Memory B cell (primary cell): ENCODE measurements around the gene CMTM2.
A peak's percentile ranks its signal among the peaks of the same experiment; 100 is the strongest.

Experiments
- ATAC-seq: fragments of 150-1000 bp; cut with Tn5 transposase; 2 replicates; pipeline ENCODE4 v1.10.0; 2021; ENCODE audit warnings: low read depth, mild to moderate bottlenecking, moderate library complexity
- DNase-seq, 2 donors: peaks; one replicate each; pipeline ENCODE4 v3.0.0; 2022; ENCODE audit warnings: low spot score in 2 of 2
- H3K27ac Mint-ChIP-seq: one replicate; pipeline ENCODE4 v1.8.0; 2022; ENCODE audit warnings: mild to moderate bottlenecking, moderate library complexity, mixed read lengths
- H3K27me3 Mint-ChIP-seq: one replicate; pipeline ENCODE4 v1.8.0; 2022; ENCODE audit warnings: mixed read lengths
- H3K36me3 Mint-ChIP-seq: one replicate; pipeline ENCODE4 v1.8.0; 2022; ENCODE audit warnings: mild to moderate bottlenecking, mixed read lengths
- H3K4me1 Mint-ChIP-seq: one replicate; pipeline ENCODE4 v1.8.0; 2022; ENCODE audit warnings: mixed read lengths
- H3K4me3 Mint-ChIP-seq: one replicate; pipeline ENCODE4 v1.8.0; 2022; ENCODE audit warnings: mild to moderate bottlenecking, moderate library complexity, mixed read lengths
- H3K9me3 Mint-ChIP-seq: one replicate; pipeline ENCODE4 v1.8.0; 2022; ENCODE audit warnings: mixed read lengths

Gene CMTM2

GRCh38 chr16:66548068-66548467 lies 31.2 kb upstream of the CMTM2 start:
- ATAC-seq (no peak), DNase-seq (no peak)
- Mint-ChIP-seq H3K27me3 (no peaks in the 10 kb centered on the region), H3K27ac (peak overlapping the region; percentile 23), H3K4me1 (peaks cover 59% of the 10 kb centered on the region), H3K36me3 (no peaks in the 10 kb centered on the region), H3K9me3 (no peaks in the 10 kb centered on the region), H3K4me3 (no peak overlapping the region)

GRCh38 chr16:66548868-66549267 lies 30.4 kb upstream of the CMTM2 start:
- Mint-ChIP-seq H3K36me3 (no peaks in the 10 kb centered on the region), H3K27ac (peak overlapping the region; percentile 23), H3K27me3 (no peaks in the 10 kb centered on the region), H3K4me1 (peaks cover 63% of the 10 kb centered on the region), H3K9me3 (no peaks in the 10 kb centered on the region), H3K4me3 (peak overlapping the region; percentile 77)
- ATAC-seq = no peak
- no peak for DNase-seq

- H3K9me3 Mint-ChIP-seq = no peaks in the 10 kb centered on the region
- peak within 1 kb of the TSS; percentile 77 for H3K4me3 Mint-ChIP-seq
- H3K4me1 Mint-ChIP-seq = peaks cover 62% of the 10 kb centered on the region
- peak; percentile 38 for ATAC-seq
- peaks cover 2% of the 10 kb centered on the region for H3K36me3 Mint-ChIP-seq
- H3K27me3 Mint-ChIP-seq = no peaks in the 10 kb centered on the region
- peak; percentile 47 to 58 for DNase-seq
- H3K27ac Mint-ChIP-seq = peak within 1 kb of the TSS; percentile 23
Observed at GRCh38 chr16:66549284-66550131, 29.8 kb upstream of the CMTM2 start, which contains the start of gene TK2. Gene TK2 (minus strand): TSS chr16:66550122. CDS start chr16:66550061, 61 bp downstream.

- H3K4me3 Mint-ChIP-seq = peak overlapping the region; percentile 90
- peak overlapping the region; percentile 91 for H3K27ac Mint-ChIP-seq
- H3K9me3 Mint-ChIP-seq = no peaks in the 10 kb centered on the region
- peaks cover 74% of the 10 kb centered on the region for H3K4me1 Mint-ChIP-seq
- ATAC-seq = peak; percentile 46
- peaks cover 10% of the 10 kb centered on the region for H3K36me3 Mint-ChIP-seq
- DNase-seq = peak; percentile 36 to 46
- no peaks in the 10 kb centered on the region for H3K27me3 Mint-ChIP-seq
Observed at GRCh38 chr16:66551348-66551759, 27.9 kb upstream of the CMTM2 start.

DNA sequence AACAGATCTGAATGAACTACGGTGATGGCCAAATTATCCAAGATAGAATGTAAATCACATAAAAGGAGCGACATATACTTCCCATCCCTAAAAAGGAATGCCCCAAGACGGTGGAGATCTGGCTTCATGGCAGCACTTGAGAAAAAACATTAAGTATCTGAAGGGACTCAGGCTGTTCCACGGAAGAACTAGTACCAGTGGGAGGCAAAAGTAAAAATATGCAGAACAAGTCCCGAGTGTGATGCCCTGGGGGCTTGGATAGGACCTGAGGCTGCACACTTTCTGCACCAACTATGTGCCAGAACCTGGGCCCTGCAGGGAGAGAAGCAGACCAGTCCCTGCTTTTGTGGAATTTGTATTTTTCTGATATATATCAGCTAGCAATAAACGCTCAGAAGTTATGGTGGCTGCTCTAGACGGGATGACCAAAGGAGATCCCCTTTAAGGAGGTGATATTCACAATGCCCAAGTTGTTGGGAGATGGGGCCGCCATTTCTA lies 27.4 kb upstream of the CMTM2 start:
- Mint-ChIP-seq H3K27me3 (no peaks in the 10 kb centered on the region), H3K4me3 (peak overlapping the region; percentile 90), H3K36me3 (peaks cover 10% of the 10 kb centered on the region), H3K9me3 (no peaks in the 10 kb centered on the region), H3K27ac (peak overlapping the region; percentile 91), H3K4me1 (peaks cover 70% of the 10 kb centered on the region)
- no peak for ATAC-seq
- peak in 1 of 2 donors; percentile 6 for DNase-seq

DNA sequence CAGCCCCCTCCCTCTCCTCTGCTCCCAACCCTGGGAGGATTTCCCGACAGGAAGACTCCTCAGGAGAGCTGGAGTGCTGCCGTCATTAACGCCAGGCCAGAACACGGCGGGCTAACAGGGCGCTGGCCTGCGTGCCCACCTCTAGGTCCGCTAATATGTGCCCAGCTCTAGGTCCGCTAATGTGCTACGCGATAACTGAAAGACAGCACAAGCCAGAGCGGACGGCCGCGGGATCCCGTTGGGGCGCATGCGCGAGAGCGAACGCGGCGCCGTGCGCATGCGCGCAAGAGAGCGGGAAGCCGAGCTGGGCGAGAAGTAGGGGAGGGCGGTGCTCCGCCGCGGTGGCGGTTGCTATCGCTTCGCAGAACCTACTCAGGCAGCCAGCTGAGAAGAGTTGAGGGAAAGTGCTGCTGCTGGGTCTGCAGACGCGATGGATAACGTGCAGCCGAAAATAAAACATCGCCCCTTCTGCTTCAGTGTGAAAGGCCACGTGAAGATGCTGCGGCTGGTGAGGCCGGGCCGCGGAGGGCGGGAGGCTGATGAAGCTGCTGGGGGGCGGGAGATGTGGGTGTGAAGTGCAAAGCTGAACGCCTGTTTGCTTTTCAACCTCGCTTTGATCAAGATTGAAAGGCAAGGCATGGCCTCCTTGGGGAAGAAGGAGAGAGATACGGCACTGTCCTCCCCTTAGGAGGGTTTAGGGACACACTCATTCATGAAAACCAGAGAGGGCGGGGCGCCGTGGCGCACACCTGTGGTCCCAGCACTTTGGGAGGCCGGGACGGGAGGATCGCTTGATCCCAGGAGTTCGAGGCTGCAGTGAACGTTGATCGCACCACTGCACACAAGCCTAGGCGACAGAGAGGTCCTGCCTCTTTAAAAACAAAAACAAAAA lies 26.7 kb upstream of the CMTM2 start, which contains the start of gene CKLF:
Gene CKLF (plus strand): TSS at position 291 of the 892 bp plus-strand sequence. CDS start 140 bp downstream, at position 431.
- Mint-ChIP-seq H3K36me3 (peaks cover 13% of the 10 kb centered on the region), H3K4me3 (peak within 1 kb of the TSS; percentile 90), H3K4me1 (peaks cover 65% of the 10 kb centered on the region), H3K27me3 (no peaks in the 10 kb centered on the region), H3K27ac (peak within 1 kb of the TSS; percentile 91), H3K9me3 (no peaks in the 10 kb centered on the region)
- peak; percentile 89 to 90 for DNase-seq
- peak; percentile 73 for ATAC-seq

GRCh38 chr16:66553223-66553622 lies 26.0 kb upstream of the CMTM2 start:
- DNase-seq (no peak), ATAC-seq (no peak)
- peaks cover 15% of the 10 kb centered on the region for H3K36me3 Mint-ChIP-seq
- no peaks in the 10 kb centered on the region for H3K9me3 Mint-ChIP-seq
- H3K27ac Mint-ChIP-seq = no peak overlapping the region
- peak overlapping the region; percentile 90 for H3K4me3 Mint-ChIP-seq
- peaks cover 60% of the 10 kb centered on the region for H3K4me1 Mint-ChIP-seq
- H3K27me3 Mint-ChIP-seq = no peaks in the 10 kb centered on the region

- Mint-ChIP-seq H3K27ac (no peak overlapping the region), H3K27me3 (no peaks in the 10 kb centered on the region), H3K4me3 (no peak overlapping the region), H3K36me3 (peaks cover 19% of the 10 kb centered on the region), H3K9me3 (no peaks in the 10 kb centered on the region), H3K4me1 (peaks cover 54% of the 10 kb centered on the region)
- ATAC-seq = no peak
- no peak for DNase-seq
Observed at GRCh38 chr16:66554021-66554420, 25.2 kb upstream of the CMTM2 start.

DNA sequence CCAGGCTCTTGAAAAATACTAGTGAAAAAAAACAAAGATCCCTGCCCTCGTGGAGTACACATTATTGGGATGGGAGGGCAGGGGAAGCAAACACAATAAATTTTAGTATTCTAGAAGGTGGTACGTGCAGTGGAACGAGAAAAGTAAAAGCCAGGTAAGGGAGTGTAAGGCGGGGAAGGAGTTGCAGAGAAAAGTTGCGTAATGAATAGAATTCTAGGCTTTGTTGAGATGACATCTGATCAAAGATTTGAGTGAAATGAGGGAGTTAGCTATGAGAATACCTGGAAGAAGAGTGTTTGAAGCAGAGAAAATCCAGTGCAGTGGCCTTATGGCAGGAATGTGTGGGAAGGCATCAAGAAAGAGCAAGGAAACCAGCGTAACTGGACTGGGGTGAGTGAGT lies 24.8 kb upstream of the CMTM2 start:
- Mint-ChIP-seq H3K4me1 (peaks cover 52% of the 10 kb centered on the region), H3K36me3 (peaks cover 19% of the 10 kb centered on the region), H3K9me3 (no peaks in the 10 kb centered on the region), H3K27me3 (no peaks in the 10 kb centered on the region), H3K4me3 (no peak overlapping the region), H3K27ac (no peak overlapping the region)
- DNase-seq (no peak), ATAC-seq (no peak)

- no peaks in the 10 kb centered on the region for H3K27me3 Mint-ChIP-seq
- DNase-seq (no peak), ATAC-seq (no peak)
- peaks cover 25% of the 10 kb centered on the region for H3K36me3 Mint-ChIP-seq
- no peak overlapping the region for H3K4me3 Mint-ChIP-seq
- no peaks in the 10 kb centered on the region for H3K9me3 Mint-ChIP-seq
- peaks cover 35% of the 10 kb centered on the region for H3K4me1 Mint-ChIP-seq
- peak overlapping the region; percentile 3 for H3K27ac Mint-ChIP-seq
Observed at GRCh38 chr16:66560107-66560506, 19.2 kb upstream of the CMTM2 start.

- no peaks in the 10 kb centered on the region for H3K9me3 Mint-ChIP-seq
- peaks cover 23% of the 10 kb centered on the region for H3K4me1 Mint-ChIP-seq
- ATAC-seq (no peak), DNase-seq (no peak)
- H3K27me3 Mint-ChIP-seq = no peaks in the 10 kb centered on the region
- peak overlapping the region; percentile 18 for H3K27ac Mint-ChIP-seq
- H3K36me3 Mint-ChIP-seq = peaks cover 23% of the 10 kb centered on the region
- no peak overlapping the region for H3K4me3 Mint-ChIP-seq
Observed at GRCh38 chr16:66561381-66562080, 17.7 kb upstream of the CMTM2 start.

DNA sequence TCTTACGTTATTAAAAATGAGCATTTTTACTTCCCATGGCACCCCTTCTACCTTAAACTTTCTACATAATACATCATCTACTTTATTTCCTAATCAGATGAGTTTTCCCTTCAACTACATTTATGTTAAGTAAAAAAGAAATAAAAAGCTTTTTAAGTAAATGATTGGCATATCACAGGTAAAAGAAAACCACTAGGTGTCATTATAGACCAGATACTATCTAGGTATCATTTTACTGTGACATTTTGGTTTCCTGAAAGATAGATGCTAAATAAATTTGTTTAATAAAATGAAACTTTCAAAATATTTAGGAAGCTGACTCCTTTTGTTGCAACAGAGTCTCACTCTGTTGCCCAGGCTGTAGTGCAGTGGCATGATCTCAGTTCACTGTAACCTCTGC lies 16.9 kb upstream of the CMTM2 start:
- Mint-ChIP-seq H3K4me3 (no peak overlapping the region), H3K27ac (no peak overlapping the region), H3K27me3 (no peaks in the 10 kb centered on the region), H3K4me1 (peaks cover 22% of the 10 kb centered on the region), H3K9me3 (no peaks in the 10 kb centered on the region), H3K36me3 (peaks cover 27% of the 10 kb centered on the region)
- DNase-seq (no peak), ATAC-seq (no peak)

- H3K36me3 Mint-ChIP-seq = peaks cover 26% of the 10 kb centered on the region
- H3K4me3 Mint-ChIP-seq = no peak overlapping the region
Observed at GRCh38 chr16:66562986-66563385, 16.3 kb upstream of the CMTM2 start.

More at GRCh38 chr16:66562986-66563385, 16.3 kb upstream of the CMTM2 start:
- DNase-seq (no peak), ATAC-seq (no peak)
- H3K27me3 Mint-ChIP-seq = no peaks in the 10 kb centered on the region
- peaks cover 19% of the 10 kb centered on the region for H3K4me1 Mint-ChIP-seq
- no peak overlapping the region for H3K27ac Mint-ChIP-seq
- H3K9me3 Mint-ChIP-seq = no peaks in the 10 kb centered on the region
